Measurements from ENCODE around the gene IL17RB.

IL17RB gene

DNA sequence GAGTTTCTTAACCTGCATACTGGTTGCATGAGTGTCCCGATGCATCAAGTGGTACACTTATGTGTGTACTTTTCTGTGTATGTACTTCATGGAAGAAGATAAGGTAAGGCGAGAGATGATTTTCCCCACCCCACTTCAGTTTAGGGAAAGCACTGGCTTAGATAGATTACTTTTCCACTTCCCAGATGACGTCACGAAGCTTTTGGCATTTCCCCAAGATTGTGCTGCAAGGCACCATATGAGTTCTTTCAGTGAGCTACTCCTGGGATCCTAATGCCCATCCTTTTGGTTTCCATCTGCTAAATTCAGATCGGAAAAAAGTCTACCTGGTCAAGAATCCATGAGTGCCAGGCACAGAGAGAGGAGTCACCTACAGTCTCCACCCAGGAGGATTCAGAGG is 4.5 kb downstream of the IL17RB start:
- TF ChIP-seq, protein P1, sequence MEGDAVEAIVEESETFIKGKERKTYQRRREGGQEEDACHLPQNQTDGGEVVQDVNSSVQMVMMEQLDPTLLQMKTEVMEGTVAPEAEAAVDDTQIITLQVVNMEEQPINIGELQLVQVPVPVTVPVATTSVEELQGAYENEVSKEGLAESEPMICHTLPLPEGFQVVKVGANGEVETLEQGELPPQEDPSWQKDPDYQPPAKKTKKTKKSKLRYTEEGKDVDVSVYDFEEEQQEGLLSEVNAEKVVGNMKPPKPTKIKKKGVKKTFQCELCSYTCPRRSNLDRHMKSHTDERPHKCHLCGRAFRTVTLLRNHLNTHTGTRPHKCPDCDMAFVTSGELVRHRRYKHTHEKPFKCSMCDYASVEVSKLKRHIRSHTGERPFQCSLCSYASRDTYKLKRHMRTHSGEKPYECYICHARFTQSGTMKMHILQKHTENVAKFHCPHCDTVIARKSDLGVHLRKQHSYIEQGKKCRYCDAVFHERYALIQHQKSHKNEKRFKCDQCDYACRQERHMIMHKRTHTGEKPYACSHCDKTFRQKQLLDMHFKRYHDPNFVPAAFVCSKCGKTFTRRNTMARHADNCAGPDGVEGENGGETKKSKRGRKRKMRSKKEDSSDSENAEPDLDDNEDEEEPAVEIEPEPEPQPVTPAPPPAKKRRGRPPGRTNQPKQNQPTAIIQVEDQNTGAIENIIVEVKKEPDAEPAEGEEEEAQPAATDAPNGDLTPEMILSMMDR (IDR thresholded peaks at IDR 0.05; ENCODE audit: extremely low read depth, missing control alignments): no peak
- no peak for DNase-seq (ENCODE audit: low spot score)

DNA sequence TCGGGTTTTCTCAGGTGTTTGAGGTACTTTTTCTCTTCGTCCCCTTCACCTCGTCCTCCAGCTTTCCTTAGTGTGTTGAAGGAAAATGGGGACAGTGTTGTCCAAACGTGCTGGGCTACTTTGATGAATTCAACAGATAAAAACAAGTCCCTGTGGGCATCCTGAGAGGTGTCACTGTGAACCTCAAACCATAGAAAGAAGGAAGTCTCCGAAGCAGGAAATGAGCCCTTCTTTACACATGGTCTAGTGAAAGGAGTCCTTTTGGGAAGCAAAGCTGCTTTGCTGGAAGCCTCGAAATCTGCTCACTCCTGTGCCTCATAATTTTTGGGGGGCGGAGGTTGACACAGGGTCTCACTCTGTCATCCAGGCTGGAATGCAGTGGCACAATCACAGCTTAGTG is 10.6 kb downstream of the IL17RB start:
- TF ChIP-seq, protein P1 (IDR thresholded peaks at IDR 0.05; ENCODE audit: extremely low read depth, missing control alignments): no peak
- DNase-seq (ENCODE audit: low spot score): no peak

DNA sequence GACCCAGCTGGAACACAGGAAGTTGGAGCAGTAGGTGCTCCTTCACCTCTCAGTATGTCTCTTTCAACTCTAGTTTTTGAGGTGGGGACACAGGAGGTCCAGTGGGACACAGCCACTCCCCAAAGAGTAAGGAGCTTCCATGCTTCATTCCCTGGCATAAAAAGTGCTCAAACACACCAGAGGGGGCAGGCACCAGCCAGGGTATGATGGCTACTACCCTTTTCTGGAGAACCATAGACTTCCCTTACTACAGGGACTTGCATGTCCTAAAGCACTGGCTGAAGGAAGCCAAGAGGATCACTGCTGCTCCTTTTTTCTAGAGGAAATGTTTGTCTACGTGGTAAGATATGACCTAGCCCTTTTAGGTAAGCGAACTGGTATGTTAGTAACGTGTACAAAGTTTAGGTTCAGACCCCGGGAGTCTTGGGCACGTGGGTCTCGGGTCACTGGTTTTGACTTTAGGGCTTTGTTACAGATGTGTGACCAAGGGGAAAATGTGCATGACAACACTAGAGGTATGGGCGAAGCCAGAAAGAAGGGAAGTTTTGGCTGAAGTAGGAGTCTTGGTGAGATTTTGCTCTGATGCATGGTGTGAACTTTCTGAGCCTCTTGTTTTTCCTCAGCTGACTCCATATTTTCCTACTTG is 11.9 kb downstream of the IL17RB start:
- TF ChIP-seq, protein P1 (IDR thresholded peaks at IDR 0.05; ENCODE audit: extremely low read depth, missing control alignments): no peak
- DNase-seq (ENCODE audit: low spot score): no peak

DNA sequence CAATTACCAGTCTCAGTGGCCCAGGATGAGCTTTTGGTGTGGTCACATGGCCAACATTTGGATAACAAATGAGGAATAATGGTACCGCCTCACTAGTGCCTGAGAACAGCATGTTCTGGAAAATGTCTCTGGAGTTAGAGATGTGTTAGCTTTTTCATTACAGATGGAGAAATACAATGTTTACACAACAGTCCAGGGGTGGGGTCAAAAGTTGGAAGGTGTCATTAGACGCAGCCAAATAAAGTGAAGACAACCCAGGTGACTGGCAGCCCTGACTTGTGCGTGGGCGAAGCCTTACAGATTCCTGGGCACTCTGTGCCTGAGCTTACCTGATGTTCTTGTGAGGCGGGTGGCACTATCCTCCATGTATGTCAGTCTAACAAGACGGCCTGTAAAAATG is 12.8 kb downstream of the IL17RB start:
- DNase-seq (ENCODE audit: low spot score): no peak

DNA sequence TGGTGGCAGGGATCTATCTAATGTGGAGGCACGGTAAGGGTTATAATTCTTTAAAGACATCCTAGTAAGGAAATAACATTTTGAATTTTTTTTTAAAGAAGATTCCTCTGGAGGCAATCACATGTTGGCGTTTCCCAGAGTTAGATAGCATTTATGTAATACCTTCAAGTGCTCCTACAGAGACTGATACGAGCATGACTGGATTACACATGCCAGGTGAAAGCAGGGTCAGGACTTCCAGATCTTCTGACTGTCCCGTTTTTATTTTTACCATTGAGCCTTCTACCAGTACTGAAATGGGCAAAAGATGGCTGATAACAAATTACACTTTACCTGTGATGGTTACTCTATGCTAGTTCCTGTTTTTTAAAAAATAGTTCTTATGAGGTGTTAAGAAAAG is 13.8 kb downstream of the IL17RB start:
- TF ChIP-seq, protein P1 (IDR thresholded peaks at IDR 0.05; ENCODE audit: extremely low read depth, missing control alignments): no peak
- DNase-seq (ENCODE audit: low spot score): no peak

More for the DNA sequence above, 12.8 kb downstream of the IL17RB start:
- TF ChIP-seq, protein P1 (IDR thresholded peaks at IDR 0.05; ENCODE audit: extremely low read depth, missing control alignments): no peak

DNA sequence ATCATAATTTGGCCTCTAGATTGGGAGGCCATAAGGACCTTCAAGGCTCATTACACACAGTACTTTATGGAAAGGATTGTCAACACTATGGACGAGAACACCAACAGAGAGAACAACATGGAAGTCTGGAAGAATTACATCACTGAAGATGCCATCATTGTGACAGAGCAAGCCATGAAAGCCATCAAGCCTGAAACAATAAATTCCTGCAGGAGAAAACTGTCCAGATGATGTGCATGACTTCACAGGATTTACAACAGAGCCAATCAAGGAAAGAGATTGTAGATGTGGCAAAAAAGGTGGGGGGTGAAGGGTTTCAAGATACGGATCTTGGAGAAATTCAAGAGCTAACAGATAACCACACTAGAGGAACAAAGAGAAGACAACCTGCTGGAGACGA is 15.9 kb downstream of the IL17RB start:
- DNase-seq (ENCODE audit: low spot score): no peak
- TF ChIP-seq, protein P1 (IDR thresholded peaks at IDR 0.05; ENCODE audit: extremely low read depth, missing control alignments): no peak

DNA sequence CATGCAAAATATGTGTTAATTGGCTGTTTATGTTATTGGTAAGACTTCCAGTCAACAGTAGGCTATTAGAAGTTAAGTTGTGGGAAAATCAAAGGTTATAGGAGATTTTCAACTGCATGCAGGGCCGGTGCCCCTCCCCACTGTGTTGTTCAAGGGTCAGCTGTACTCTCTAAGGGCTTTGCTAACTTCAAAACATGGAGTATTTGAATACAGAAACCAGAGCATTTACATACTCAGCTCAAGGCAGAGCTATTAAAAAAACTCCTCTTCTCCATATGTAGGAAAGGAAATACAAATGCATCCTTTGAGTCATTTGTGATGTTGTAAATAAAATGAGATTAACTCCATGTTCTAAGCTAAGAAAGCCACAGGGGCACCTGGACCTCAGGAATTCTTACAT is 16.8 kb downstream of the IL17RB start:
- DNase-seq (ENCODE audit: low spot score): no peak
- TF ChIP-seq, protein P1 (IDR thresholded peaks at IDR 0.05; ENCODE audit: extremely low read depth, missing control alignments): no peak
